Measurements from ENCODE around the gene BACE2.
"Not testable (repeated sequence)": the region's sequence is repeated elsewhere in the genome, so short reads cannot be mapped to it uniquely, and the experiment has no call there.

Gene BACE2

GRCh38 chr21:41243107-41243506 lies 75.1 kb downstream of the BACE2 start:
- no peak for DNase-seq

GRCh38 chr21:41244266-41244880 lies 76.4 kb downstream of the BACE2 start:
- DNase-seq = not testable (repeated sequence)

GRCh38 chr21:41245509-41246135 lies 77.7 kb downstream of the BACE2 start:
- no peak for DNase-seq

- DNase-seq = no peak
Observed at GRCh38 chr21:41246808-41247207, 78.8 kb downstream of the BACE2 start.

GRCh38 chr21:41247561-41248545 lies 79.9 kb downstream of the BACE2 start:
- no peak for DNase-seq

GRCh38 chr21:41249476-41249875 lies 81.5 kb downstream of the BACE2 start:
- no peak for DNase-seq

GRCh38 chr21:41250519-41250918 lies 82.6 kb downstream of the BACE2 start:
- DNase-seq = no peak

- no peak for DNase-seq
Observed at GRCh38 chr21:41251961-41252642, 84.1 kb downstream of the BACE2 start.

- DNase-seq = no peak
Observed at GRCh38 chr21:41254090-41254700, 86.2 kb downstream of the BACE2 start.

- DNase-seq = no peak
Observed at GRCh38 chr21:41255190-41255589, 87.2 kb downstream of the BACE2 start.

GRCh38 chr21:41256231-41256630 lies 88.3 kb downstream of the BACE2 start:
- DNase-seq = not testable (repeated sequence)

- DNase-seq = no peak
Observed at GRCh38 chr21:41256771-41257702, 89.1 kb downstream of the BACE2 start.

- DNase-seq = no peak
Observed at GRCh38 chr21:41258617-41259016, 90.7 kb downstream of the BACE2 start.

GRCh38 chr21:41260428-41260827 lies 92.5 kb downstream of the BACE2 start:
- no peak for DNase-seq

- no peak for DNase-seq
Observed at GRCh38 chr21:41267346-41267745, 99.4 kb downstream of the BACE2 start.

- DNase-seq = no peak
Observed at GRCh38 chr21:41269535-41269934, 101.6 kb downstream of the BACE2 start.

GRCh38 chr21:41277196-41277595 lies 109.2 kb downstream of the BACE2 start:
- DNase-seq = no peak

GRCh38 chr21:41277846-41278245 lies 109.9 kb downstream of the BACE2 start:
- DNase-seq = no peak

GRCh38 chr21:41280115-41280919 lies 112.4 kb downstream of the BACE2 start:
- no peak for DNase-seq

- no peak for DNase-seq
Observed at GRCh38 chr21:41282412-41282811, 114.5 kb downstream of the BACE2 start.
